Osteoblast (primary cell): Measurements from ENCODE around the gene ZNF625. TPM values are rescaled to one million over a fixed set of nuclear protein-coding genes. Genes with fewer than 3 reads are reported as not detected.

Experiments used
- DNase-seq: peaks from one replicate; pipeline ENCODE4 v3.0.0; 2011; ENCODE audit warnings: low spot score, mixed read lengths; ENCODE audit not compliant: insufficient read length; ENCODE audit errors: missing footprints
- H2AFZ ChIP-seq: 2 replicates; pipeline ENCODE4 v1.6.0; 2011; ENCODE audit warnings: mild to moderate bottlenecking, low read length
- H3K27ac ChIP-seq: 2 replicates; pipeline ENCODE4 v1.5.1; 2011; ENCODE audit warnings: mild to moderate bottlenecking, low read depth, low read length, moderate library complexity
- H3K27me3 ChIP-seq: 2 replicates; pipeline ENCODE4 v1.6.0; 2012; ENCODE audit warnings: mild to moderate bottlenecking, control low read depth, inconsistent platforms, low read length, moderate library complexity; ENCODE audit not compliant: insufficient read depth
- H3K36me3 ChIP-seq: 2 replicates; pipeline ENCODE4 v1.5.1; 2011; ENCODE audit warnings: mild to moderate bottlenecking, low read length, control low read depth, moderate library complexity; ENCODE audit not compliant: insufficient read depth
- H3K4me1 ChIP-seq: 2 replicates; pipeline ENCODE4 v1.5.1; 2011; ENCODE audit warnings: mild to moderate bottlenecking, low read length, control low read depth, moderate library complexity; ENCODE audit not compliant: insufficient read depth
- H3K4me2 ChIP-seq: 2 replicates; pipeline ENCODE4 v1.6.0; 2011; ENCODE audit warnings: mild to moderate bottlenecking, low read length; ENCODE audit not compliant: insufficient read depth
- H3K4me3 ChIP-seq: fragments of 200-600 bp; sonication (generic); 3 replicates; pipeline ENCODE4 v1.5.1; 2012; ENCODE audit warnings: mild to moderate bottlenecking, low read length, inconsistent platforms; ENCODE audit not compliant: insufficient read depth
- H3K79me2 ChIP-seq: 2 replicates; pipeline ENCODE4 v1.6.0; 2012; ENCODE audit warnings: mild to moderate bottlenecking, low read length, control low read depth, inconsistent platforms; ENCODE audit not compliant: insufficient read depth
- H3K9me3 ChIP-seq: 2 replicates; pipeline ENCODE4 v1.5.1; 2011; ENCODE audit warnings: low read depth, low read length, control low read depth
- H4K20me1 ChIP-seq: 2 replicates; pipeline ENCODE4 v1.6.0; 2012; ENCODE audit warnings: mild to moderate bottlenecking, low read length, control low read depth; ENCODE audit not compliant: insufficient read depth
- CTCF ChIP-seq: IDR thresholded peaks from 2 replicates; pipeline ENCODE4 v1.5.1; 2011; ENCODE audit warnings: mild to moderate bottlenecking, low read depth, low read length, moderate library complexity; ENCODE audit errors: extremely low read depth
- total RNA-seq: library from RNA; depleted of rRNA; stranded (reverse); fragments of >200 nt; gene quantifications from 2 replicates; pipeline ENCODE4 v1.2.3, GENCODE V29; 2012

ZNF625 gene
- total RNA-seq, 1 donor = 13.0 TPM

GRCh38 chr19:12159773-12160414 is 3.4 kb upstream of the ZNF625 start:
- DNase-seq = no peak
- H3K4me3 ChIP-seq = no peak overlapping the region
- H3K27me3 ChIP-seq = no peaks in the 10 kb centered on the region
- no peaks in the 10 kb centered on the region for H3K9me3 ChIP-seq
- peaks cover 16% of the 10 kb centered on the region for H3K4me1 ChIP-seq
- no peak overlapping the region for H2AFZ ChIP-seq
- H3K4me2 ChIP-seq = no peak overlapping the region
- H3K36me3 ChIP-seq = no peaks in the 10 kb centered on the region
- H3K79me2 ChIP-seq = peaks cover 35% of the 10 kb centered on the region
- no peak for TF ChIP-seq CTCF
- H3K27ac ChIP-seq = no peak overlapping the region
- H4K20me1 ChIP-seq = peaks cover 4% of the 10 kb centered on the region

GRCh38 chr19:12155324-12155860 is 1.1 kb downstream of the ZNF625 start:
- Histone ChIP-seq H3K4me1 (peaks cover 7% of the 10 kb centered on the region), H3K9me3 (no peaks in the 10 kb centered on the region), H3K4me2 (peak overlapping the region; percentile 80), H2AFZ (peak overlapping the region; percentile 50), H3K27me3 (no peaks in the 10 kb centered on the region), H3K27ac (peak overlapping the region; percentile 65), H3K79me2 (peaks cover 53% of the 10 kb centered on the region), H3K4me3 (peak overlapping the region; percentile 98), H4K20me1 (peaks cover 3% of the 10 kb centered on the region), H3K36me3 (peaks cover 19% of the 10 kb centered on the region)
- no peak for TF ChIP-seq CTCF
- DNase-seq = no peak

- no peaks in the 10 kb centered on the region for H3K27me3 ChIP-seq
- H2AFZ ChIP-seq = no peak overlapping the region
- H3K4me2 ChIP-seq = no peak overlapping the region
- H3K9me3 ChIP-seq = peaks cover 19% of the 10 kb centered on the region
- peaks cover 8% of the 10 kb centered on the region for H3K79me2 ChIP-seq
- no peak for DNase-seq
- peaks cover 40% of the 10 kb centered on the region for H3K36me3 ChIP-seq
- H3K27ac ChIP-seq = no peak overlapping the region
- no peak for TF ChIP-seq CTCF
- H4K20me1 ChIP-seq = no peaks in the 10 kb centered on the region
- H3K4me1 ChIP-seq = peaks cover 10% of the 10 kb centered on the region
- H3K4me3 ChIP-seq = no peak overlapping the region
Observed at GRCh38 chr19:12145348-12145747, 11.2 kb downstream of the ZNF625 start.

- Histone ChIP-seq H3K27ac (no peak overlapping the region), H3K36me3 (peaks cover 37% of the 10 kb centered on the region), H3K9me3 (peaks cover 15% of the 10 kb centered on the region), H3K4me3 (peak overlapping the region; percentile 94), H3K79me2 (peaks cover 33% of the 10 kb centered on the region), H4K20me1 (peaks cover 2% of the 10 kb centered on the region), H3K4me1 (peaks cover 10% of the 10 kb centered on the region), H2AFZ (no peak overlapping the region), H3K27me3 (no peaks in the 10 kb centered on the region), H3K4me2 (peak overlapping the region; percentile 94)
- TF ChIP-seq CTCF = no peak
- no peak for DNase-seq
Observed at GRCh38 chr19:12141405-12141736, 15.2 kb downstream of the ZNF625 start.
